ENCODE results near the gene TMEM163.

Gene TMEM163

DNA sequence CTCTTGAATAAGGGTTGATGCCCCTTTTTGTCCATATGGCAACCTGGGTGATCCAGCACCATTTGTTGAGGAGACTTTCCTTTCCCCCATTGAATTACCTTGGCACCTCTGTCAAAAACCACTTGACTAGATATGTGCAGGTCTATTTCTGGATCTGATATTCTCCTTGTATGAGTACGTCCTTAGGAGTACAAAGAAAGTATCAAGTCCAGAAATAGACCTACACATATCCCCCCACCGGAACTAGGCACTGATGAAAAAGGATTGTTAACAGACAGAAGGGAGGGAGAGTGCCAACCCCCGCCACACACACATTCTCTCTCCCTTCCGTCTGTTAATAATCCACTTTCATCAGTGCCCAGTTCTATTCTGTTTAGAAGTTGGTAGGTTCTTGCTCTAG, 225.0 kb downstream of the TMEM163 start:
- no peak for DNase-seq (ENCODE audit: low read depth)
- no peak overlapping the region for H3K4me3 ChIP-seq (ENCODE audit: low read depth, low read length)
- TF ChIP-seq, protein P1, sequence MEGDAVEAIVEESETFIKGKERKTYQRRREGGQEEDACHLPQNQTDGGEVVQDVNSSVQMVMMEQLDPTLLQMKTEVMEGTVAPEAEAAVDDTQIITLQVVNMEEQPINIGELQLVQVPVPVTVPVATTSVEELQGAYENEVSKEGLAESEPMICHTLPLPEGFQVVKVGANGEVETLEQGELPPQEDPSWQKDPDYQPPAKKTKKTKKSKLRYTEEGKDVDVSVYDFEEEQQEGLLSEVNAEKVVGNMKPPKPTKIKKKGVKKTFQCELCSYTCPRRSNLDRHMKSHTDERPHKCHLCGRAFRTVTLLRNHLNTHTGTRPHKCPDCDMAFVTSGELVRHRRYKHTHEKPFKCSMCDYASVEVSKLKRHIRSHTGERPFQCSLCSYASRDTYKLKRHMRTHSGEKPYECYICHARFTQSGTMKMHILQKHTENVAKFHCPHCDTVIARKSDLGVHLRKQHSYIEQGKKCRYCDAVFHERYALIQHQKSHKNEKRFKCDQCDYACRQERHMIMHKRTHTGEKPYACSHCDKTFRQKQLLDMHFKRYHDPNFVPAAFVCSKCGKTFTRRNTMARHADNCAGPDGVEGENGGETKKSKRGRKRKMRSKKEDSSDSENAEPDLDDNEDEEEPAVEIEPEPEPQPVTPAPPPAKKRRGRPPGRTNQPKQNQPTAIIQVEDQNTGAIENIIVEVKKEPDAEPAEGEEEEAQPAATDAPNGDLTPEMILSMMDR (IDR thresholded peaks at IDR 0.05; ENCODE audit: insufficient read depth, low read depth, low read length, missing control alignments), result no peak

DNA sequence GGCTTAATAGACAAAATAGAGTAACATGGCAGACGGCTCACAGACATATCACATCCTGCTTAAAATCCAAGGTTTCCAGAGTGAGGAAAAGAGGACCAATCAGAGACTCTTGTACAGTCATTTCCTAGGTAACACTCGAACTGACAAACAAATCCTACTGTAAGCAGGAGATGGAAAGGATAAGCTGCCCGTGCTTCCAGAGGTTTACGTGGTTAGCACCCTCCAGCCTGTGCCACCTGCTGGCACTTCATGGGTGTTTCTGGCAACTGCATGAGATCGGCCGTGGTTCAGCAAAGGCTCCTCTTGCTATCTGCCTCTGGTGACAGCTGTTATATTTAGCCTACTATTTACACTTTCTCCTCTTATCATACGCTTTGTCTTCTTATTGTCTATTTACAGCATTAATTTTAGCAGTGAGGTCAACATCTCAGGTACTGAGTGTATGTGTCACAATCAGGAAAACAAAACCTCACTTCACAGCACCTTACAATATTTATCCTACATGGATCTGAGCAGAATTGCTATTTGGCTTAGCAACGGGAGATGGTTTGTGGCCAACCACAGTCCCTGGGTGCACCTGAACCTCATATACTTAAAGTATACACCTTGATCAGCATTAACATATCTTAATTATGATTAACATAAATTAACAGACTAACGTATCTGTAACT, 226.9 kb downstream of the TMEM163 start:
- H3K4me3 ChIP-seq (ENCODE audit: low read depth, low read length), result no peak overlapping the region
- DNase-seq (ENCODE audit: low read depth), result no peak
- TF ChIP-seq, protein P1 (IDR thresholded peaks at IDR 0.05; ENCODE audit: insufficient read depth, low read depth, low read length, missing control alignments), result no peak

DNA sequence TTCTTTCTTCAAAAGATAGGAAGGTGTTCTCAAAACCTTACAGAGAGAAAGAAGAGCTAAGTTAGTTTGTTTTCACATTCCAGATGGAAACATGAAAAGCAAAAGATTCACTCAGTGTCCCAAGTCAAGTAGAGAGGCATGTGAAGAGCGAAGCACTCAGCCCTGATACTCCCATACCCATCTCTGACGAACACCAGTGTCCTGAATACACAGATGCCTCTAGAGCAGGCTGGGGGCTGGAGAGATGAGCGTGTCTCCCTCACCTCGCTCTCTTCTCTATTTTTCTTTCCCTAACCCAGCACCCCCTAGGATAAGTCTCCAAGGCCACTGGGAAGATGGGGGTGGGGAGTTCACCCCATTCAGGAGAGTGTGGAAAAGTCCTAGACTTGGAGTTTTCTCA, 227.8 kb downstream of the TMEM163 start:
- no peak overlapping the region for H3K4me3 ChIP-seq (ENCODE audit: low read depth, low read length)
- TF ChIP-seq, protein P1 (IDR thresholded peaks at IDR 0.05; ENCODE audit: insufficient read depth, low read depth, low read length, missing control alignments), result no peak
- no peak for DNase-seq (ENCODE audit: low read depth)

DNA sequence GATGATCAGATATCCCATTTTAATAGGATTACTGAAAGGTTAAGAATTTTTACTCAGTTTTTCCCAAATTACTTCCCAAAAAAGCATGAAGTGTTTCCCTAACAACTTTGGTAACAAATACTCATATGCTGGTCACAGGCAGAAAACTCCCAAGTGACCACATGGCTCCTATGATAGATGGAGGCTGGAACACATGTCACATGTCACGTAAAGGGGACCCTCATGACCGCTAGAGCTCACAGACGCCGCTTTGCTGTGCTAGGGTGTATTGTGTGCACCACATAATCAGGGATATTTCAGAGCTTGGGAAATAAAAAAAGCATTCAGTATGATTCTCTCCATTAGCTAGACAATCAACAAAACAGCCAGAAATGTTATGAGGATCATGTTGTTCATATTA, 228.2 kb downstream of the TMEM163 start:
- TF ChIP-seq, protein P1 (IDR thresholded peaks at IDR 0.05; ENCODE audit: insufficient read depth, low read depth, low read length, missing control alignments), result no peak
- no peak for DNase-seq (ENCODE audit: low read depth)
- no peak overlapping the region for H3K4me3 ChIP-seq (ENCODE audit: low read depth, low read length)

DNA sequence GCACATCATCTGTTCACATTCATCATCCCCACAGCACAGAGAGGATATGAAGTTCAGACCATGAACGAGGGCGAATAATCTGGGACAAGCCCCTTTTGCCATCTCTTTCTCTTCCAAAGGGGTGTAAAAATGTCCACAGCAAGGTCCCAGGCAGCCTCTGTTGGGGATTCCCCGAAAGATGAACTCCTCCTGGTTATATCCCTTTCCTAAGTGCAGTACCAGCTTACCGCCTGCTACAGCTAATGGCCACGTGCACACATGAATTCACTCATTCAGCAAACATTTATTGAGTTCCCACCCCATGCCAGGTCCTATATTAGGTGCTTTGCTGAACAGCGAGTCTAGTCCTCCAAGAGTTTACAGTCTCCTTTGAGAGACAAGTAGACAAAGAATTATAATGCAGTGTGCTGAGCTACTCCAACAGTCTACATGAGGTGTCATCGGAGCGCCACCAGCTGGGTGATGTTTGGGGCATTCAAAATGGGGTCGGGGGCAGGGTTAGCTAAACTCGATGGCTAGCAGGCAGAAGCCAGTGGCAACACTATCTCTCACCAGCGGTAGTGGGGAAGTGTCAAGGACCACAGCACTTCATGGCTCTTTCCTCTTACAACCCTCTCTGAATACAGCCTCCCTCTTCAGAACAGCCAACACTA, 228.9 kb downstream of the TMEM163 start:
- H3K4me3 ChIP-seq (ENCODE audit: low read depth, low read length), result no peak overlapping the region
- TF ChIP-seq, protein P1 (IDR thresholded peaks at IDR 0.05; ENCODE audit: insufficient read depth, low read depth, low read length, missing control alignments), result no peak
- DNase-seq (ENCODE audit: low read depth), result no peak

DNA sequence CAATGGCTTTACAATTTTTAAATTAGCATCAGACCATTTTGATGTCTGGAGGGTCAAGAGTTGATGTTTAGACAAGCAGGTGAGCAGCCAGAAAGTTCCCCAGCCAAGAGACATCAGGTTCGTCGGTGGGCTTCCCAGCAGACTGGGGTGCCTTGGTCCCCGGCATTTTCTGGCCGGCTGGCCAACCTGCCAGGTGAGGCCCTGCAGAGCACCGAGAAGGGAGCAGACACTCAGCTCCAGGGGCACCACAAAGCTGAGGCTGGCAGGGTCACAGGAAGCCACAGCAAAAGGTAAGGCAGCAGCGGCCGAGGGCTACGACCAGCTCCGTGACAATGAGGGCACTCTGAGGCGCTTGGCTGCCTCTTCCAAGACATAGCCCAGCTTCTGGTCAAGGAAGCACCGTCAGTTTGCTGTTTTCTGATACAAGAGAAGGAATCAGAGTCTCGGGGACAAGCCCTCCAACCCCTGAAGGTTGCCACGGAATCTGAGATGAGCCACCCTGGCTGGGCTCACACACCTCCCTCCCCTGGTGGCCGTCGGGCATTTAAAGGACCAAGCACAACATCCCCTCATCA, 235.9 kb downstream of the TMEM163 start:
- no peak for DNase-seq (ENCODE audit: low read depth)
- no peak overlapping the region for H3K4me3 ChIP-seq (ENCODE audit: low read depth, low read length)
- TF ChIP-seq, protein P1 (IDR thresholded peaks at IDR 0.05; ENCODE audit: insufficient read depth, low read depth, low read length, missing control alignments), result no peak
